Ovary (tissue), 3 donors: ENCODE measurements around the gene CCDC174.

ENCODE experiments used
- POLR2A ChIP-seq: fragments of 450-650 bp; IDR thresholded peaks from one replicate; pipeline ENCODE4 v1.6.1; 2017; ENCODE audit warnings: antibody characterized with exemption, mild to moderate bottlenecking, moderate library complexity
- TF ChIP-seq, protein P1 (sequence below), 3 donors: fragments of 450-650 bp in 2 of 3; fragments of 200-600 bp in 1 of 3; IDR thresholded peaks; one replicate each; pipeline versions ENCODE4 v1.5.1 to v1.8.0; 2016 to 2022; ENCODE audit warnings: antibody characterized with exemption in 3 of 3, mild to moderate bottlenecking in 1 of 3
- donor health status: DM: no; HTN: no; CAD: no.

- TF ChIP-seq, protein P1, sequence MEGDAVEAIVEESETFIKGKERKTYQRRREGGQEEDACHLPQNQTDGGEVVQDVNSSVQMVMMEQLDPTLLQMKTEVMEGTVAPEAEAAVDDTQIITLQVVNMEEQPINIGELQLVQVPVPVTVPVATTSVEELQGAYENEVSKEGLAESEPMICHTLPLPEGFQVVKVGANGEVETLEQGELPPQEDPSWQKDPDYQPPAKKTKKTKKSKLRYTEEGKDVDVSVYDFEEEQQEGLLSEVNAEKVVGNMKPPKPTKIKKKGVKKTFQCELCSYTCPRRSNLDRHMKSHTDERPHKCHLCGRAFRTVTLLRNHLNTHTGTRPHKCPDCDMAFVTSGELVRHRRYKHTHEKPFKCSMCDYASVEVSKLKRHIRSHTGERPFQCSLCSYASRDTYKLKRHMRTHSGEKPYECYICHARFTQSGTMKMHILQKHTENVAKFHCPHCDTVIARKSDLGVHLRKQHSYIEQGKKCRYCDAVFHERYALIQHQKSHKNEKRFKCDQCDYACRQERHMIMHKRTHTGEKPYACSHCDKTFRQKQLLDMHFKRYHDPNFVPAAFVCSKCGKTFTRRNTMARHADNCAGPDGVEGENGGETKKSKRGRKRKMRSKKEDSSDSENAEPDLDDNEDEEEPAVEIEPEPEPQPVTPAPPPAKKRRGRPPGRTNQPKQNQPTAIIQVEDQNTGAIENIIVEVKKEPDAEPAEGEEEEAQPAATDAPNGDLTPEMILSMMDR (IDR thresholded peaks at IDR 0.05) = no peak
- no peak for TF ChIP-seq POLR2A
These were observed 6.1 kb upstream of the CCDC174 start for GRCh38 chr3:14645453-14645852.
